GM12875 (cell line): ENCODE measurements around the gene UNC5A.

Experiments used
- H3K4me3 ChIP-seq: one replicate; pipeline ENCODE4 v1.5.1; 2011; ENCODE audit warnings: low read depth, low read length, control low read depth
- TF ChIP-seq, protein P1 (sequence below): IDR thresholded peaks from 2 replicates; pipeline ENCODE4 v1.5.1; 2011; ENCODE audit warnings: low read depth, mild to moderate bottlenecking, control low read depth, inconsistent platforms, low read length, moderate library complexity, borderline replicate concordance; ENCODE audit not compliant: insufficient read depth

Gene UNC5A

DNA sequence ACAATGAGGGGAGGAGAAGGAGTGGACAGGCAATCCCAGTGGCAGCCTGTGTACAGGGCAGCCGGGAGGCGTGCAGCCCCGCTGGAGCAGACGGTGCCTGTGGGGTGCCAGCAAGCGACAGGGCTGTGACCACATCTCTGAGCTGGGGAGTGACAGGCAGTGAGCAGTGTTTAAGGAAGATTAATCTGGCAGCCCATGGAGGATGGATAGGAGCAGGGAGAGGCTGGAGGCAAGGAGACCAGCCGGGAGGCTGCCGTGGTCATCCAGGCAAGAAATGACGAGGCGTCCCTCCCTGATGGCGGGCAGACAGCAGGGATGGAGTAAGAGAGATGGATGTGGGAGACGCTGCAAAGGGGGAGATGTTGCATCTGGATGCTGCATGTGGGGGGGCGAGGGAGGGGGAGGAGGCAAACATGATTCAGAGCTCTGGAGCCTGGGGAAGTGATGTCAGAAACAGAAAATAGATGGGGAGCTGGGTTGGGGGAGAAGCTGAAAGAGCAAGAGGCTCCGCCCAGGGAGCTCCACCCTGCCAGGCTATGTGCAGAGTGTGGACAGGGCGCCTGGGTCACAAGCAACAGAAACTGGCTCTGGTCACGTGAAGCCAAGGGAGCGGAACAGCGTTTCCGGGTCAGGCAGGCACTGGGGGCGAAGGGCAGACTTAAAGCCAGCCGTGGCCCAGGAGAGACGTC lies 12.6 kb downstream of the UNC5A start:
- H3K4me3 ChIP-seq = no peak overlapping the region
- TF ChIP-seq, protein P1, sequence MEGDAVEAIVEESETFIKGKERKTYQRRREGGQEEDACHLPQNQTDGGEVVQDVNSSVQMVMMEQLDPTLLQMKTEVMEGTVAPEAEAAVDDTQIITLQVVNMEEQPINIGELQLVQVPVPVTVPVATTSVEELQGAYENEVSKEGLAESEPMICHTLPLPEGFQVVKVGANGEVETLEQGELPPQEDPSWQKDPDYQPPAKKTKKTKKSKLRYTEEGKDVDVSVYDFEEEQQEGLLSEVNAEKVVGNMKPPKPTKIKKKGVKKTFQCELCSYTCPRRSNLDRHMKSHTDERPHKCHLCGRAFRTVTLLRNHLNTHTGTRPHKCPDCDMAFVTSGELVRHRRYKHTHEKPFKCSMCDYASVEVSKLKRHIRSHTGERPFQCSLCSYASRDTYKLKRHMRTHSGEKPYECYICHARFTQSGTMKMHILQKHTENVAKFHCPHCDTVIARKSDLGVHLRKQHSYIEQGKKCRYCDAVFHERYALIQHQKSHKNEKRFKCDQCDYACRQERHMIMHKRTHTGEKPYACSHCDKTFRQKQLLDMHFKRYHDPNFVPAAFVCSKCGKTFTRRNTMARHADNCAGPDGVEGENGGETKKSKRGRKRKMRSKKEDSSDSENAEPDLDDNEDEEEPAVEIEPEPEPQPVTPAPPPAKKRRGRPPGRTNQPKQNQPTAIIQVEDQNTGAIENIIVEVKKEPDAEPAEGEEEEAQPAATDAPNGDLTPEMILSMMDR = no peak

DNA sequence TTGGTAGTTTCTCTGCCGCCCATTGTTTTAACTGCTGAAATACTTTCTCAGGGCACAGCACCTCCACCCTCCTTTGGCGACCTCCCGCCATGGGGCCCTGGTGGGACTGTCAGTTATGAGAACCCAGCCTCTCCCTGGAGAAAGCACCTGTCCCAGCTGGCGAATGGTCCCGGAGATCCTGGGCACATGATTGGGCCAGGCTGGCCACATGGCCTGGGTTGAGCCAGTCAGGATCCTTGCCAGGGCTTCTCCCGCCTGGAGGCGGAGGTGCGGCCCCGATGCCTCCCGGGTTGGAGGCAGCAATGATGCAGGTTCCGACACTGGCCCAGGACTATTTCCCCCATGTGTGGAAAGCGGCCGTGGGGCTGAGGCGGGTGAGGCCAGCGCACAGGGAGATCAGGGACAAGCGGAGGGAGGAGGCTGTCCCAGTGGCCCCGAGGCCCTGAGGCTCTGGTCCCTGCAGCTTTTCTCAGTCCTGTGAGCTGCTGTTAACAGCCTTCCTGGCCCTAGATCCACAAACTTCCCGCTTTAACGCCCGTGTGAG lies 13.6 kb downstream of the UNC5A start:
- TF ChIP-seq, protein P1 = no peak
- no peak overlapping the region for H3K4me3 ChIP-seq

DNA sequence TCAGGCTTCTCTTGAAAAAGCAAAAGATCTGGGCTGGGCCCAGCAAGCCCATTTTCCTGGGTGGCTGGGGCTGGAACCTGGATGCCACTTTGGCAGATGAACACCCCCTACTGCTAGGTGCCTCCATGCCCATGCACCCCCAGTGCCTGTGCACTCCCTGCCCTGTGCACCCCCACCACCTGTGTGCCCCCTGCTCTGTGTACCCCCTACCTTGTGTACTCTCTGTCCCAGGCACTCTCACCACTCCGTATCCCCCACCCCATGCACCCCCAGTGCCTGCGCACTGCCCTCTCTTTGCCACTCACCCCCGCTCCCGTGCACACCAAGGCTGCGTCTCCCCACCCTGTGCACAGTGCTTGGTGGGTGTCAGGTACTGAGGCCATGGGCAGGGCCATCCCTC lies 14.2 kb downstream of the UNC5A start:
- H3K4me3 ChIP-seq = no peak overlapping the region
- TF ChIP-seq, protein P1 = no peak

DNA sequence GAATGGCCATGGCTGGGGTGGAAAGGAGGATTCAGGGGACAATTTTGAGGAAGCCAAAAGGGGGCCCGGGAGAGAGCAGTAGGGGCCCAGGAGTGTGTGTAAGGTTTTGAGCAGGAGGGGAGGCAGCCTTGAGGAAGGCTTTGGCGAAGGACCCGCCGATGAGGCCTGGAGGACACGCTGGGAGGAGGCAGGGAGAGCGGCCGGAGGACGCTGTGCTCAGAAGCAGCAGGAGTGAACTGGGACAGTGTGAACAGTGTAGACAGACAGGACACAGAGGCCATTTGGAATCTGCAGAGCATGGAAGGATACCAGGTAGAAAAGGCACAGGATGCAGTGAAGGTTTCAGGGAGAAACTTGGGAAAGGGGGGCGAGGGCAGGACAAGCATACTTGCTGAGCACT lies 14.9 kb downstream of the UNC5A start:
- TF ChIP-seq, protein P1 = no peak
- no peak overlapping the region for H3K4me3 ChIP-seq

DNA sequence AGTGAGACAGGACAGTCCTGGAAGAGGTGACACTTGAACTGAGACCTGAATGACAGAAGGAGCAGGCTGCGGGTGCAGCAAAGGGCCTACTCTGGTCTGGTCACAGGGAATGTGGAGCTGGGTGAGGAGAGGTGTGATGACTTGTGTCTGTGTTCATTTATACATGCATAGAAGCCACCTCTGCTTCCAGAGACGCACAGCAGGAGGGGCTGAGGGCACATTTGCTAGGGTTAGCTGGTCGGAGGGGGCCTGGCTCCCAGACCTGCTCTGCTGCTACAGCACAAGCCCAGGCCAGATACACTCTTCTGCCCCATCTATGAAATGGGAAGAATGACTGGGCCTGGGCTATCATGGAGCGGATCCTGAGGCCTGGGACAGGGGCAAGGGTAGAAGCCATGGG lies 15.6 kb downstream of the UNC5A start:
- no peak overlapping the region for H3K4me3 ChIP-seq
- TF ChIP-seq, protein P1 = no peak

DNA sequence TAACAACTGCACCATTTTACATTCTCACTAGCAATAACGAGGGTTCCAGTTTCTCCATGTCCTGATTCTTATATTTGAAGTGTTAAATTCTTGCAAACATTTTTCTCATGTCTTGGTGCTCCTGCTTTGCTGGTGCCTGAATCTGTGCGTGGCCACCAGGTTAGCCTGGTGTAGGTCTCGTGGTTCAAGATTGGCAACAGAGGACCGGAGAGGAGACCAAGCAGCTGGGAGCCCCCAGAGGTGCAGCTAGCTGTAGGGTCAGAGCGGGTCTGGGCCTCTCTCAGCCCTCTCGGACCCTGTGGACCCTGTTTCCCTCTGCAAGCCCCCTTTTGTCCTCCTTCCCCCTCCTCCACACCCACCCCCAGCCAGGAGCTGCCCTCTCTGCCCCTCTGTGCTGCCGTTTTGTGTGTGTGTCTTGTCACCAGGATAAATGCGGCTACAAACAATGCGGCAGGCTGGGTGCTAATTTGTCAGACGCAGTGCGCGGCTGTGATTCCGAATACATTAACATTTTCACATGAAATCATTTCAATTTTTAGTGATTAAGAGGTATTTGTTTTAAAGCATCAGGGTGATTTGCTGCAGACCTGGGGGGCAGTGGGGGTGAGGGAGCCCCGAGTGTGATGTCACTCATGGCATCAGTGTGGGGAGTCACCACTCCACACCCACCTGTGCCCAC lies 17.5 kb downstream of the UNC5A start:
- TF ChIP-seq, protein P1 = no peak

DNA sequence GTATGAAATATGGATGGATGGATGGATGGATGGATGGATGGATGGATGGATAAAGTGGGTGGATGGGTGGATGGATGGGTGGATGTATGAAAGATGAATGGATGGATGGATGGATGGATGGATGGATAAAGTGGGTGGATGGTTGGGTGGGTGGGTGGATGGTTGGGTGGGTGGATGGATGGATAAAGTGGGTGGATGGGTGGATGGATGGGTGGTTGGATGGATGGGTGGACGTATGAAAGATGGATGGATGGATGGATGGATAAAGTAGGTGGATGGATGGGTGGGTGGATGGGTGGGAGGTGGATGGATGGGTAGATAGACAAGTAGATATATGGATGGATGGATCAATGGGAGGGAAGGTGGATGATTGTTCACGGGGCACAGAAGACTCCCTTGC lies 19.0 kb downstream of the UNC5A start:
- H3K4me3 ChIP-seq = no peak overlapping the region
- TF ChIP-seq, protein P1 = no peak

More for the DNA sequence above, 17.5 kb downstream of the UNC5A start:
- H3K4me3 ChIP-seq = no peak overlapping the region
